Testis (tissue), 2 donors: ENCODE data around the gene PCP4L1.

Source experiments
- CTCF ChIP-seq, 3 experiments: fragments of 450-650 bp in 2 of 3; fragments of 200-600 bp in 1 of 3; sonication (generic) in 1 of 3; IDR thresholded peaks; one replicate each; pipeline ENCODE4 v1.5.1; 2016 to 2019; ENCODE audit warnings: antibody characterized with exemption in 3 of 3, mild to moderate bottlenecking in 2 of 3, moderate library complexity in 1 of 3
- POLR2A ChIP-seq: fragments of 450-650 bp; IDR thresholded peaks from one replicate; pipeline ENCODE4 v1.6.1; 2017; ENCODE audit warnings: antibody characterized with exemption, mild to moderate bottlenecking, moderate library complexity

GRCh38 chr1:161226320-161226711 is 32.2 kb upstream of the PCP4L1 start:
- TF ChIP-seq CTCF (IDR thresholded peaks at IDR 0.05) (no peak), POLR2A (no peak)
